ENCODE results near the gene RGS9BP. TPM values are rescaled to one million over a fixed set of nuclear protein-coding genes. Genes with fewer than 3 reads are reported as not detected.
"Not testable (repeated sequence)": the region's sequence is repeated elsewhere in the genome, so short reads cannot be mapped to it uniquely, and the experiment has no call there.

The RGS9BP gene
- total RNA-seq, 2 experiments from 2014 or later, result 0.14 TPM; not detected in 1

DNA sequence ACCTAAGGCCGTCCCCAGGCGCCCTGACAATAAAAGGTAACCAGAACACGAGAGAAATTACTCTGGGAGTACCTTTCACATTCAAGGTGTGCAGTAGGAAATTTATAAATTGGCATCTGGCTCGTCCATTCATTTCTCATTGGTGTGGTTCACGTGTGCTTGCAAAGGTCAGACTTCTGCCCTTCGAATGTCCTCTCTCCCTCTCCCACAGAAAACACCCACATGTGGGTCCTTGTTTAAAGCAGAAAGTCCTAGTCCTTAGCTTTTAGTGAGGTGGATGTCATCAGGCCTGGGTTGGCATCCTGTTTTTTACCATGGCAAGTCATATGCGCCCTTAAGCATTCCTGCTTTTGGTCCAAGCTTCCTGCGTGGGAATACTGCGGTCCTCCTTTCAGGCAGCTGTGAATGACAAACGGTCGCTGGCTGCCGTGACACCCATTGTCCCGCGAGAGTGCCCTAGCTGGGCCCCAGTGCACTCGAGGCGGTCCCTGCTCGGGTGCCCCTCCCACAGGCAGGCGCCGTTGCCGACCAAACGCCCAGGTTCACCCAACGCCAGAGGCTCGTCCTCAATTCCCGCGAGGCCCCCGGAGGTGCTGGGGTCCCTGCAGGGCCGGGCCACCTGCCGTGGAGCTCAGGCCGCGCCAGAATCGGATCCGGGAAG is 15.8 kb downstream of the RGS9BP start, which contains the start of gene NUDT19:
NUDT19 (plus strand) TSS at position 531 of the 661 bp plus-strand sequence. CDS start 140 bp downstream, outside the sequence.
- ChIA-PET CTCF (interaction anchor here (0.5 to 1.2 kb wide), 5 partner anchors 12 to 92 kb away, joined by 3 read pairs; no protein-coding TSS in a partner anchor), POLR2A (interaction anchor here (0.7 to 2.2 kb wide), 13 partner anchors 9 to 1351 kb away, joined by 3 to 58 read pairs (median 4); partner anchors contain the start of genes ANKRD27, CEP89, FAAP24 and PDCD5)
- Mint-ChIP-seq H3K27ac (peak within 1 kb of the TSS; percentile 80), H3K27me3 (no peaks in the 10 kb centered on the region), H3K4me1 (ENCODE audit: low read depth) (peaks cover 51% of the 10 kb centered on the region), H3K36me3 (ENCODE audit: low read depth) (peaks cover 27% of the 10 kb centered on the region), H3K4me3 (peak within 1 kb of the TSS; percentile 96), H3K9me3 (no peaks in the 10 kb centered on the region)
- intact Hi-C loops (cut with DNase I, micrococcal nuclease), result loop anchor here (2.0 to 10.0 kb wide), 4 partner anchors 15 to 286 kb away; partner anchors contain the start of gene PDCD5 (in 1 of the 2)
- Histone ChIP-seq H3K36me3 (ENCODE audit: insufficient read depth, low read length) (no peaks in the 10 kb centered on the region), H3K27me3 (ENCODE audit: control insufficient read depth in 1 of 2, insufficient read depth in 2 of 2, low read length in 2 of 2) (no peaks in the 10 kb centered on the region), H3K4me1 (ENCODE audit: insufficient read depth, low read length) (peaks cover 44% of the 10 kb centered on the region), H3K9me3 (ENCODE audit: control insufficient read depth in 1 of 2, insufficient read depth in 1 of 2, low read length in 2 of 2) (no peaks in the 10 kb centered on the region), H3K27ac (ENCODE audit: low read depth in 1 of 2, low read length in 2 of 2) (peak within 1 kb of the TSS; percentile 31 to 55), H3K4me3 (ENCODE audit: low read length) (peak within 1 kb of the TSS; percentile 65)
- TF ChIP-seq, protein P1, sequence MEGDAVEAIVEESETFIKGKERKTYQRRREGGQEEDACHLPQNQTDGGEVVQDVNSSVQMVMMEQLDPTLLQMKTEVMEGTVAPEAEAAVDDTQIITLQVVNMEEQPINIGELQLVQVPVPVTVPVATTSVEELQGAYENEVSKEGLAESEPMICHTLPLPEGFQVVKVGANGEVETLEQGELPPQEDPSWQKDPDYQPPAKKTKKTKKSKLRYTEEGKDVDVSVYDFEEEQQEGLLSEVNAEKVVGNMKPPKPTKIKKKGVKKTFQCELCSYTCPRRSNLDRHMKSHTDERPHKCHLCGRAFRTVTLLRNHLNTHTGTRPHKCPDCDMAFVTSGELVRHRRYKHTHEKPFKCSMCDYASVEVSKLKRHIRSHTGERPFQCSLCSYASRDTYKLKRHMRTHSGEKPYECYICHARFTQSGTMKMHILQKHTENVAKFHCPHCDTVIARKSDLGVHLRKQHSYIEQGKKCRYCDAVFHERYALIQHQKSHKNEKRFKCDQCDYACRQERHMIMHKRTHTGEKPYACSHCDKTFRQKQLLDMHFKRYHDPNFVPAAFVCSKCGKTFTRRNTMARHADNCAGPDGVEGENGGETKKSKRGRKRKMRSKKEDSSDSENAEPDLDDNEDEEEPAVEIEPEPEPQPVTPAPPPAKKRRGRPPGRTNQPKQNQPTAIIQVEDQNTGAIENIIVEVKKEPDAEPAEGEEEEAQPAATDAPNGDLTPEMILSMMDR (IDR thresholded peaks at IDR 0.05), result no peak
- ATAC-seq (ENCODE audit: poor library complexity) (peak; percentile 77), DNase-seq (peak; percentile 50 to 86 (median 72))

DNA sequence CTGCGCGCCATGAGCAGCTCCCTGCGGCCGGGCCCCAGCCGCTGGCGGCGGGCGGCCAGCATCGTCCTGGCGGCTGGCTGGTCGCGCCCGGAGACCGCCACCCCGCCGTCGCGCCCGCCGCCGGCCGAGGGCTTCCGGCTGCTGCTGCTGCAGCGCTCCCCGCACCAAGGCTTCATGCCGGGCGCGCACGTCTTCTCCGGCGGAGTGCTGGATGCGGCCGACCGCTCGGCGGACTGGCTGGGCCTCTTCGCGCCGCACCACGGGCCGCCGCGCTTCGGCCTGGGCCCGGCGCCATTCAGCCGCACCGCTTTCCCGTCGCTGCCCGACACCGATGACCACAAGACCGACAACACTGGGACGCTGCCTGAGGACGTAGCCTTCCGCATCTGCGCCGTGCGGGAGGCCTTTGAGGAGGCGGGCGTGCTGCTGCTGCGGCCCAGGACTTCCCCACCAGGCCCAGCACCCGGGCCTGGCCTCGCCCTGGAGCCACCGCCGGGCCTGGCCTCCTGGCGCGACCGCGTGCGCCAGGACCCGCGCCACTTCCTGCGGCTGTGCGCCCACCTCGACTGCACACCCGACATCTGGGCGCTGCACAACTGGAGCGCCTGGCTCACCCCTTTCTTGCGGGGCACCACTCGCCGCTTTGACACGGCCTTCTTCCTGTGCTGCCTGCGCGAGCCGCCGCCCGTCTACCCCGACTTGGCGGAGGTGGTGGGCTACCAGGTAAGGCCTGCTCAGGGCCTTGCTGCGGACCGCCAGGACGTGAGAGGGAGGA is 16.5 kb downstream of the RGS9BP start:
- peak overlapping the region; percentile 80 for H3K27ac Mint-ChIP-seq
- CTCF ChIA-PET, result interaction anchor here (0.5 to 1.2 kb wide), 4 partner anchors 12 to 92 kb away, joined by 3 read pairs; no protein-coding TSS in a partner anchor
- TF ChIP-seq, protein P1 (IDR thresholded peaks at IDR 0.05), result no peak
- H3K4me3 ChIP-seq (ENCODE audit: low read length), result peak overlapping the region; percentile 65
- peak; percentile 12 to 82 (median 36) for DNase-seq
- H3K36me3 ChIP-seq (ENCODE audit: insufficient read depth, low read length), result peaks cover 6% of the 10 kb centered on the region
- peak overlapping the region; percentile 96 for H3K4me3 Mint-ChIP-seq
- H3K4me1 Mint-ChIP-seq (ENCODE audit: low read depth), result peaks cover 54% of the 10 kb centered on the region
- H3K27me3 Mint-ChIP-seq, result no peaks in the 10 kb centered on the region
- no peaks in the 10 kb centered on the region for H3K9me3 ChIP-seq (ENCODE audit: control insufficient read depth in 1 of 2, insufficient read depth in 1 of 2, low read length in 2 of 2)
- H3K27me3 ChIP-seq (ENCODE audit: control insufficient read depth in 1 of 2, insufficient read depth in 2 of 2, low read length in 2 of 2), result no peaks in the 10 kb centered on the region
- intact Hi-C loops (cut with DNase I, micrococcal nuclease), result loop anchor here (2.0 to 10.0 kb wide), 4 partner anchors 15 to 285 kb away; partner anchors contain the start of gene PDCD5 (in 1 of the 2)
- peak; percentile 57 for ATAC-seq (ENCODE audit: poor library complexity)
- H3K4me1 ChIP-seq (ENCODE audit: insufficient read depth, low read length), result peaks cover 47% of the 10 kb centered on the region
- no peaks in the 10 kb centered on the region for H3K9me3 Mint-ChIP-seq
- POLR2A ChIA-PET, result interaction anchor here (0.7 to 2.2 kb wide), 12 partner anchors 9 to 1352 kb away, joined by 3 to 58 read pairs (median 4); partner anchors contain the start of genes ANKRD27, CEP89, FAAP24 and PDCD5
- peaks cover 34% of the 10 kb centered on the region for H3K36me3 Mint-ChIP-seq (ENCODE audit: low read depth)
- H3K27ac ChIP-seq (ENCODE audit: low read depth in 1 of 2, low read length in 2 of 2), result peak overlapping the region; percentile 1 to 29

DNA sequence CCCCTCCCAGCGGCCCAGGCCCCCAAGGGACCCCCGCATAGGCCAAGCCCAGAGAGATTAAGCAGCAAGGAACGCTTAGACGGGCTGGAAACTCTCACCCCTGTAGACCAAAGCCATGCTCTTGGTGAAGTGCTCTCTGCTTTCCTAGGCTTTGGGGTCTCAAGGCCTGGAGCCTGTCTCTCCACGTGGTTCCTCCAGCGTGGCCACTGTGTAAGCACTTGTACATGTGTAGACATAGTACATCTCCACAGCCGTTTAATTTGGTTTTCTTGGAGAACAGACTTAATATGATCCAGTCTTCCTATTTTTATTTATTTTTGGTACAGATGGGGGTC is 17.0 kb downstream of the RGS9BP start:
- H3K36me3 ChIP-seq (ENCODE audit: insufficient read depth, low read length), result peaks cover 7% of the 10 kb centered on the region
- H3K27ac ChIP-seq (ENCODE audit: low read depth in 1 of 2, low read length in 2 of 2), result peak overlapping the region; percentile 1 to 29
- H3K4me1 ChIP-seq (ENCODE audit: insufficient read depth, low read length), result peaks cover 47% of the 10 kb centered on the region
- peak overlapping the region; percentile 96 for H3K4me3 Mint-ChIP-seq
- no peak for DNase-seq
- TF ChIP-seq, protein P1 (IDR thresholded peaks at IDR 0.05), result no peak
- H3K9me3 Mint-ChIP-seq, result no peaks in the 10 kb centered on the region
- no peaks in the 10 kb centered on the region for H3K27me3 Mint-ChIP-seq
- ChIA-PET CTCF (no interaction called here), POLR2A (interaction anchor here (1.9 kb wide), 1 partner anchor 17 kb away, joined by 15 read pairs; the partner anchor contains the start of genes ANKRD27 and RGS9BP)
- H3K4me1 Mint-ChIP-seq (ENCODE audit: low read depth), result peaks cover 60% of the 10 kb centered on the region
- peak; percentile 9 for ATAC-seq (ENCODE audit: poor library complexity)
- peak overlapping the region; percentile 65 for H3K4me3 ChIP-seq (ENCODE audit: low read length)
- intact Hi-C loops (cut with DNase I, micrococcal nuclease), result loop anchor here (5.0 to 10.0 kb wide), 3 partner anchors 52 to 285 kb away; partner anchors contain the start of gene PDCD5 (in 1 of the 2)
- no peaks in the 10 kb centered on the region for H3K27me3 ChIP-seq (ENCODE audit: control insufficient read depth in 1 of 2, insufficient read depth in 2 of 2, low read length in 2 of 2)
- no peaks in the 10 kb centered on the region for H3K9me3 ChIP-seq (ENCODE audit: control insufficient read depth in 1 of 2, insufficient read depth in 1 of 2, low read length in 2 of 2)
- H3K27ac Mint-ChIP-seq, result peak overlapping the region; percentile 80
- H3K36me3 Mint-ChIP-seq (ENCODE audit: low read depth), result peaks cover 40% of the 10 kb centered on the region

DNA sequence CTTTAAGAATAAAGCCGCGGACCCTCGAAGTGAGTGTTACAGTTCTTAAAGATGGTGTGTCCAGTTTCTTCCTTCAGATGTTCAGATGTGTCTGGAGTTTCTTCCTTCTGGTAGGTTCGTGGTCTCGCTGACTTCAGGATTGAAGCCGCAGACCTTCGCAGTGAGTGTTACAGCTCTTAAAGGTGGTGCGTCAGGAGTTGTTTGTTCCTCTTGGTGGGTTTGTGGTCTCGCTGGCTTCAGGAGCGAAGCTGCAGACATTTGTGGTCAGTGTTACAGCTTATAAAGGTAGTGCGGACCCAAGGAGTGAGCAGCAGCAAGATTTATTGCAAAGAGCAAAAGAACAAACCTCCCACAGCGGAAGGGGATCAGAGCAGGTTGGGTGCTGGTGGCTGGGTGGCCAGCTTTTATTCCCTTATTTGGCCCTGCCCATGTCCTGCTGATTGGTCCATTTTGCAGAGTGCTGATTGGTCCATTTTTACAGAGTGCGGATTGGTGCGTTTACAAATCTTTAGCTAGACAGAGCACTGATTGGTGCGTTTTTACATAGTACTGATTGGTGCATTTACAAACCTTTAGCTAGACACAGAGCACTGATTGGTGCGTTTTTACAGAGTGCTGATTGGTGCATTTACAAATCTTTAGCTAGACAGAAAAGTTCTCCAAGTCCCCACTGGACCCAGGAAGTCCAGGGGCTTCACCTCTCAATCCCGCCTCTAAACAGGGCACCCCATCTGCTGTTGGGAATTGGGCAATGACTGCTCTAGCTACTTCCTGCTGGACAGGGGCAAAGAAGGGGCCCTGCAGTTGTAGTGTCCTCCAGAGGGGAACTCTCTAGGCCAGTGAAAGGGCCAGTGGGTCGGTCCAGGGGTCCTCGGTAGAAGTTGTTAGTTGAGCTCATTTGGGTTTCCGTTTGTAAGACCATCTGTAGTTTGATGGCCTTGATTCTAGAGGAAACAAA is 17.8 kb downstream of the RGS9BP start:
- peak in 7 of 14 experiments; percentile 7 to 59 (median 28) for DNase-seq
- H3K9me3 Mint-ChIP-seq; H3K9me3 ChIP-seq (ENCODE audit: control insufficient read depth in 1 of 2, insufficient read depth in 1 of 2, low read length in 2 of 2); H3K27me3 ChIP-seq (ENCODE audit: control insufficient read depth in 1 of 2, insufficient read depth in 2 of 2, low read length in 2 of 2); H3K27me3 Mint-ChIP-seq; CTCF ChIA-PET; H3K27ac ChIP-seq (ENCODE audit: low read depth in 1 of 2, low read length in 2 of 2); ATAC-seq (ENCODE audit: poor library complexity): not testable (repeated sequence)
- peak overlapping the region; percentile 65 for H3K4me3 ChIP-seq (ENCODE audit: low read length)
- Mint-ChIP-seq H3K4me1 (ENCODE audit: low read depth) (peaks cover 65% of the 10 kb centered on the region), H3K36me3 (ENCODE audit: low read depth) (peaks cover 47% of the 10 kb centered on the region), H3K27ac (peak overlapping the region; percentile 80), H3K4me3 (peak overlapping the region; percentile 96)
- intact Hi-C loops (cut with DNase I, micrococcal nuclease), result loop anchor here (5.0 to 10.0 kb wide), 3 partner anchors 51 to 284 kb away; partner anchors contain the start of gene PDCD5 (in 1 of the 2)
- POLR2A ChIA-PET, result interaction anchor here (1.1 to 1.9 kb wide), 2 partner anchors 18 to 467 kb away, joined by 3 to 15 read pairs; partner anchors contain the start of genes ANKRD27 and RGS9BP
- peaks cover 47% of the 10 kb centered on the region for H3K4me1 ChIP-seq (ENCODE audit: insufficient read depth, low read length)
- peaks cover 12% of the 10 kb centered on the region for H3K36me3 ChIP-seq (ENCODE audit: insufficient read depth, low read length)
